ENCODE results near the gene PLK3.
"Not testable (repeated sequence)": the region's sequence is repeated elsewhere in the genome, so short reads cannot be mapped to it uniquely, and the experiment has no call there.

The PLK3 gene

DNA sequence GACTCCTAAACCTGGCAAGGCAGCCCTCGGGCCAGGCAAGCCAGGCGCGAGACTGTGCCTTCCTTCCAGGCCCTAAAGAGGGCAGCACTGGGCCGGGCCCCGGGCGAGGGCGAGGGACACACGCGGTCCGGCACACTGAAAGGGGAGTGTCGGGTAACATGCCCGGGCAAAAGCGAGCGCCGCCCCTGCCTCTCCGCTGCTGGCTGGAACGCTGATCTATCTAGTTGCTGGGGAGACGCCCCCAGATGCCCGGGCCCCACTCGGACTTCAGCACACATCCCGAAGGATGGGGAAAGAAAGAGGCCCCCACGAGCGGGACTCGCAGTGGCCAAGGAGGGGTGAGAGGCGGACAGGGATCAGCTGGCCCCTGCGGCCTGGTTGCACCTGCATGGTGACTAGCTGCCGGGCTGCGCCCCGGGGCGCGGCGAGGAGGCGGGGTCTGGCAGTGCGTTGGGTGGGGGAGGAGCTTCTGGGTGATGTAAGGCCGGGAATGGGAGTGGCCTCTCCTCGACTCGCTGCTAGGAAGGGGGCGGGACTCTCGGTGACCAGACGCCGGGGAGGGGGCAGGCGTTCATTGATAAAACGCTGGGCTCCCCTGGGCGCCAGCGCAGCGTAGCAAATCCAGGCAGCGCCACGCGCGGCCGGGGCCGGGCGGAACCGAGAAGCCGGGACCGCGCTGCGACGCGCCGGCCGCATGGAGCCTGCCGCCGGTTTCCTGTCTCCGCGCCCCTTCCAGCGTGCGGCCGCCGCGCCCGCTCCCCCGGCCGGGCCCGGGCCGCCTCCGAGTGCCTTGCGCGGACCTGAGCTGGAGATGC, at the start of gene PLK3:
Gene PLK3, plus strand, starts transcription at position 608 of the 815 bp plus-strand sequence. Its CDS starts 87 bp downstream, at position 695.
- peak; percentile 97 for DNase-seq

- no peak for DNase-seq
Observed at GRCh38 chr1:44757420-44757819, 42.8 kb upstream of the PLK3 start.

- no peak for DNase-seq
Observed at GRCh38 chr1:44759077-44759476, 41.1 kb upstream of the PLK3 start.

GRCh38 chr1:44760876-44761275, 39.3 kb upstream of the PLK3 start:
- DNase-seq = no peak

DNA sequence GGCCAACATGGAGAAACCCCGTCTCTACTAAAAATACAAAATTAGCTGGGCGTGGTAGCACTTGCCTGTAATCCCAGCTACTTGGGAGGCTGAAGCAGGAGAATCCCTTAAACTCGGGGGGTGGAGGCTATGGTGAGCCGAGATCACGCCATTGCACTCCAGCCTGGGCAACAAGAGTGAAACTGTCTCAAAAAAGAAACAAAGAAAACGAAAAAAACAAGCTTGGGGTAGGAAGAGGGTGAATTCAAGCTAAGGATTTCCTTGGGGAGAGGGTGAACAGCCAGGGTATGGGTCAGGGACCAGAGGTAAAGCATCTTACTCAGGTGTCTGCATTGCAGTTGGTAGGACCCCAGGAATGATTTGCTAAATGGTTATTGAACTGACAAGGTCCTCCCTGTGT, 33.8 kb upstream of the PLK3 start:
- DNase-seq = not testable (repeated sequence)

GRCh38 chr1:44775078-44775929, 24.9 kb upstream of the PLK3 start, which contains the start of gene RPS8:
TSS of gene RPS8 (plus strand) at chr1:44775540. CDS start at chr1:44775597, 57 bp downstream.
- peak; percentile 94 for DNase-seq

- DNase-seq = no peak
Observed at GRCh38 chr1:44775930-44776729, 24.0 kb upstream of the PLK3 start.

- DNase-seq = no peak
Observed at GRCh38 chr1:44776730-44777068, 23.5 kb upstream of the PLK3 start.

GRCh38 chr1:44777547-44777946, 22.6 kb upstream of the PLK3 start:
- DNase-seq = no peak

- DNase-seq = no peak
Observed at GRCh38 chr1:44777969-44778635, 22.1 kb upstream of the PLK3 start.

DNA sequence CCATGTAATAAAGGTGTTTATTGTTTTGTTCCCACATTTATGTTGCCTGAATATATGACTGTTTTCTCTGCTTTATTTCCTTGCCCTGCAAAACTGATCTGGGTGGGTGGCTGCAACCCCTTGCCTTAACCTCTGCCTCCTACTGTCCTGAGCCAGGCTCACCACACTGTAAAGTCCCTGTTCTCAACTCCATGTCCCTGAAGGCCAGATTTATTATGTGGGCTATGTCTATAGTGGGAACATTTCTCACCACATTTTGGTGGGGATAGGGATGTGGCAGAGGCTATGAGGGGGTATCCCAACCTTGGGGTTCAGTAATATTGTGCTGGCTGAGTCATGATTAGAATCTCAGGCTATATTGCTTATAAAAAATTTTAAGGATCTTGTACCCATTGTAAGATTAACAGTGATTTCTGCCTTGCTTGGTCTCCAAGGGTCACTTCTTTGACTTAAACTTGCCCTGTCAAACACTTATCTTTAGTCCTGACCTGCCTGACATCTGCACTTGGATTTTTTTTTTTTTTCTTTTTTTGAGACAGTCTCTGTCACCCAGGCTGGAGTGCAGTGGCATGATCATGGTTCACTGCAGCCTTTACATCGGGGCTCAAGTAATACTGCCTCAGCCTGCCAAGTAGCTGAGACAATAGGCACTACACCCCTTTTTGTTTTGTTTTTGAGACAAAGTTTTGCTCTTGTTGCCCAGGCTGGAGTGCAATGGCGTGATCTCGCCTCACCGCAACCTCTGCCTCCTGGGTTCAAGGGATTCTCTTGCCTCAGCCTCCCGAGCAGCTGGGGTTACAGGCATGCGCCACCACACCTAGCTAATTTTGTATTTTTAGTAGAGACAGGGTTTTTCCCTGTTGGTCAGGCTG, 21.2 kb upstream of the PLK3 start:
- no peak for DNase-seq

DNA sequence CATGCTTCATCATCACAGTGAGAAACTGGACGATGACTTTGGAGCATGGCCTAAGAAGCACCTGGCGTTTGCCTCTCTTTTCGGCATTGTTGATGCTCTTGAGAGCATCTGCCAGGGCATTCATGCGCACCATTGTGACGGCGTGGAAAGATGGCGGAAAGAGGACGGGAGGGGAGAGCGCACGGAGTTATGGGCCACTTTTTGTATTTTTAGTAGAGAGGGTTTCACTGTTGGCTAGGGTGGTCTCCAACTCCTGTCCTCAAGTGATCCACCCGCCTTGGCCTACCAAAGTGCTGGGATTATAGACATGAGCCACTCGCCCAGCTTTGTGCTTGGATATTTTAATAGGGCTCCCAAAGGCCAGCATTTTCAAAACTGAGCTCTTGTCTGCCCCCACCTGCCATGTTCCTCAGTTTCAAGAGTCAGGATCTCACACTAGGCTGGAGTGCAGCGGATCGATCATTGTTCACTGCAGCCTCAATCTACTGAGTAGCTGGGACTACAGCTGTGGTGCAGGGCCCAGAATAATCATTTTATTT, 19.5 kb upstream of the PLK3 start:
- DNase-seq = no peak

- no peak for DNase-seq
Observed at GRCh38 chr1:44783697-44784093, 16.5 kb upstream of the PLK3 start.

GRCh38 chr1:44784094-44785028, 15.8 kb upstream of the PLK3 start:
- DNase-seq = no peak

- DNase-seq = no peak
Observed at GRCh38 chr1:44785029-44785380, 15.2 kb upstream of the PLK3 start.

- no peak for DNase-seq
Observed at GRCh38 chr1:44785501-44786137, 14.6 kb upstream of the PLK3 start.

DNA sequence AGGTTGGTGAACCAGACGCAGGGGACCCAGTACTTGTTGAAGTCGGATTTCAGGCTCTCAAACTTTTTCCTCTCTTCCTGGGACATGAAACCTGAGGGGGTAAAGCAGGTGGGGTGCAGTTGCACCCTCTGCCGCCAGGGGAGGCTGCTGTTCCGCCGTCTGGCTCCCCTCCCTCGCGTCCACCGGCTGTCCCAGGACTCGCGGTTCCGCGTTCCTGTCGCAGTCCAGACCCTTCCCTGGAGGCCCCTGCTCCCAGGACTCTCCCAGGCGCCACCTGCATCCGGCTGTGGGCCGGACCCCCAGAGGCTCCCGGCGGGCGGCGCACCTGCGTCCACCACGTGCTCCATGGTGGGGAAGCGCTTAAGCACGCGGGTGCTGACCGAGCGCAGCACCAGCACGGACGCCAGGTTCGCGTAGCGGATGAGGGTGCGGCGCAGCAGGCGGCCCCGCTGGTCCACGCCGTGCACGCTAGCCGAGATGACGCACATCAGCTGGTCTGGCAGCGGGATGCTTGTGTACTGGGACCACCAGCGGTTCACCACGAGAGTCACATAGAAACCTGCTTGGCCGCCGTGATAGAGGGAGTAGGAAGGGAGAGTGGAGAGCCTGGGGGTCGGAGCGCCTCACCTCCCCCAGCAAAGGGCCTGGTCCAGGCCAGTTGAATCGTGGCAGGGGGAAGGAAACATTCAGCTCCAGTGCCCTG, 13.9 kb upstream of the PLK3 start:
- DNase-seq = peak; percentile 43

- DNase-seq = no peak
Observed at GRCh38 chr1:44786841-44787426, 13.2 kb upstream of the PLK3 start.

- no peak for DNase-seq
Observed at GRCh38 chr1:44787506-44787905, 12.7 kb upstream of the PLK3 start.

All from fibroblast of skin of right quadriceps (primary cell).